B cell (primary cell): ENCODE results near the gene HINFP. TPM values are rescaled to one million over a fixed set of nuclear protein-coding genes. Genes with fewer than 3 reads are reported as not detected.

Source experiments
- ATAC-seq: fragments of 200-7000 bp; cut with Tn5 transposase; one replicate; pipeline ENCODE4 v1.10.0; 2021; ENCODE audit warnings: low read depth, mild to moderate bottlenecking, moderate number of reproducible peaks, moderate library complexity
- CTCF ChIA-PET: fragments of 350-600 bp; sonication (Branson Sonifier 250); formaldehyde crosslinking; loops from one replicate; lab custom pipeline; 2021; ENCODE audit warnings: antibody characterized with exemption, inconsistent platforms; lab: Charles Lee
- POLR2A ChIA-PET: fragments of 350-600 bp; sonication (Branson Sonifier 250); formaldehyde crosslinking; loops from one replicate; lab custom pipeline; 2021; ENCODE audit warnings: antibody characterized with exemption; lab: Charles Lee
- DNase-seq: peaks from one replicate; pipeline ENCODE4 v3.0.0; 2013
- H2AFZ ChIP-seq: 2 replicates; pipeline ENCODE4 v1.6.1; 2012; ENCODE audit warnings: mild to moderate bottlenecking, low read depth, low read length; ENCODE audit not compliant: insufficient read depth, poor library complexity, severe bottlenecking
- H3K27ac ChIP-seq, 2 donors: 1 replicate in 1 of 2; 2 replicates in 1 of 2; pipeline ENCODE4 v1.5.1; 2012 to 2013; ENCODE audit warnings: low read length in 2 of 2, mild to moderate bottlenecking in 2 of 2, moderate library complexity in 1 of 2
- H3K27me3 ChIP-seq, 4 experiments: fragments of 200-600 bp in 1 of 4; sonication (generic) in 1 of 4; replicated peaks in 1 of 4; 1 replicate in 2 of 4; 2 replicates in 2 of 4; pipeline versions ENCODE4 v1.6.1 to v1.7.0; 2013 to 2016; ENCODE audit warnings: low read length in 3 of 4, mild to moderate bottlenecking in 2 of 4, mixed read lengths in 1 of 4, moderate library complexity in 1 of 4; ENCODE audit not compliant: insufficient read depth in 4 of 4, control insufficient read depth in 3 of 4; ENCODE audit errors: control extremely low read depth in 1 of 4
- H3K36me3 ChIP-seq, 2 experiments: replicated peaks in 1 of 2; 1 replicate in 1 of 2; 2 replicates in 1 of 2; pipeline versions ENCODE4 v1.6.1 to v1.7.1; 2013; ENCODE audit warnings: low read length in 1 of 2; ENCODE audit not compliant: insufficient read depth in 2 of 2, control insufficient read depth in 1 of 2; ENCODE audit errors: control extremely low read depth in 1 of 2, extremely low read depth in 1 of 2
- H3K4me1 ChIP-seq, 2 donors: fragments of 200-600 bp in 1 of 2; sonication (generic) in 1 of 2; 1 replicate in 1 of 2; 2 replicates in 1 of 2; pipeline versions ENCODE4 v1.5.1 to v1.6.1; 2013 to 2017; ENCODE audit warnings: low read length in 2 of 2; ENCODE audit not compliant: control insufficient read depth in 2 of 2, insufficient read depth in 2 of 2
- H3K4me2 ChIP-seq: replicated peaks from 2 replicates; pipeline ENCODE3; 2012; ENCODE audit warnings: mild to moderate bottlenecking, low read depth, low read length; ENCODE audit not compliant: poor library complexity, severe bottlenecking
- H3K4me3 ChIP-seq, 5 experiments: fragments of 200-600 bp in 1 of 5; sonication (generic) in 1 of 5; 1 replicate in 3 of 5; 2 replicates in 2 of 5; pipeline versions ENCODE4 v1.5.1 to v1.7.0; 2011 to 2016; ENCODE audit warnings: low read length in 4 of 5, mild to moderate bottlenecking in 4 of 5, low read depth in 2 of 5, control low read depth in 1 of 5, moderate library complexity in 1 of 5; ENCODE audit not compliant: insufficient read depth in 1 of 5; ENCODE audit errors: control extremely low read depth in 1 of 5, extremely low read depth in 1 of 5
- H3K79me2 ChIP-seq: fragments of 200-600 bp; sonication (generic); one replicate; pipeline ENCODE4 v1.6.0; 2016; ENCODE audit warnings: low read length; ENCODE audit not compliant: control insufficient read depth, insufficient read depth
- H3K9ac ChIP-seq: fragments of 200-600 bp; sonication (generic); 2 replicates; pipeline ENCODE4 v1.6.1; 2017; ENCODE audit warnings: mild to moderate bottlenecking, low read length, moderate library complexity
- H3K9me3 ChIP-seq, 3 donors: one replicate each; pipeline versions ENCODE4 v1.6.1 to v1.7.1; 2013; ENCODE audit warnings: low read length in 2 of 3; ENCODE audit not compliant: control insufficient read depth in 2 of 3, insufficient read depth in 1 of 3; ENCODE audit errors: control extremely low read depth in 1 of 3
- H4K20me1 ChIP-seq: 2 replicates; pipeline ENCODE4 v1.6.0; 2012; ENCODE audit warnings: mild to moderate bottlenecking, low read length; ENCODE audit not compliant: insufficient read depth, control insufficient read depth, poor library complexity, severe bottlenecking
- H3K27ac Mint-ChIP-seq: one replicate; pipeline ENCODE4 v1.8.0; 2021; ENCODE audit warnings: mixed read lengths
- H3K27me3 Mint-ChIP-seq: one replicate; pipeline ENCODE4 v1.8.0; 2021; ENCODE audit warnings: mixed read lengths
- H3K4me1 Mint-ChIP-seq: one replicate; pipeline ENCODE4 v1.8.0; 2021; ENCODE audit warnings: mixed read lengths
- H3K4me3 Mint-ChIP-seq: one replicate; pipeline ENCODE4 v1.8.0; 2021; ENCODE audit warnings: mixed read lengths
- H3K9me3 Mint-ChIP-seq: one replicate; pipeline ENCODE4 v1.8.0; 2022; ENCODE audit warnings: mixed read lengths; ENCODE audit not compliant: insufficient read depth
- CTCF ChIP-seq: fragments of 200-600 bp; IDR thresholded peaks from one replicate; pipeline ENCODE4 v1.8.0; 2022; ENCODE audit warnings: antibody characterized with exemption, mild to moderate bottlenecking
- EZH2 ChIP-seq: IDR thresholded peaks from 2 replicates; pipeline ENCODE4 v1.6.1; 2012; ENCODE audit warnings: borderline replicate concordance, low read depth, mild to moderate bottlenecking, moderate library complexity, low read length; ENCODE audit not compliant: insufficient read depth, poor library complexity, severe bottlenecking
- WGBS: methylation state at CpG from one replicate; pipeline ENCODE4 v1.1.5; 2013; ENCODE audit warnings: missing lambda C conversion rate; ENCODE audit not compliant: insufficient coverage; 5-methylcytosine and 5-hydroxymethylcytosine counted together
- intact Hi-C: fragments of 100-400 bp; cut with micrococcal nuclease; formaldehyde crosslinking; loops from one replicate; pipeline ENCODE4 v1.10.0; 2022
- polyA plus RNA-seq: library from polyadenylated mRNA; depleted of rRNA; stranded (reverse); fragments of >200 nt; gene quantifications from 2 replicates; pipeline ENCODE4 v1.2.3, GENCODE V29; 2012
- total RNA-seq, 2 donors: library from RNA; stranded (reverse); fragments of 120-200 nt in 1 of 2; gene quantifications; 1 replicate in 1 of 2; 2 replicates in 1 of 2; pipeline versions ENCODE4 v1.2.3 to v1.2.4, GENCODE V29; 2013 to 2022

Gene HINFP
- total and polyA plus RNA-seq, 2 donors (not counting 1 experiment from before 2014, with no cell fraction given) = 60.6 to 78.7 TPM

GRCh38 chr11:119107538-119108145, 13.7 kb upstream of the HINFP start:
- peak overlapping the region; percentile 93 for H3K4me3 Mint-ChIP-seq
- H3K9me3 ChIP-seq = no peaks in the 10 kb centered on the region
- H3K79me2 ChIP-seq = peaks cover 22% of the 10 kb centered on the region
- H3K36me3 ChIP-seq = peaks cover 0 to 12% of the 10 kb centered on the region in 2 experiments
- peaks cover 6% of the 10 kb centered on the region for H4K20me1 ChIP-seq
- peak; percentile 43 for DNase-seq
- peak overlapping the region; percentile 73 for H3K27ac Mint-ChIP-seq
- H3K27ac ChIP-seq = peak overlapping the region in 1 of 2 donors; percentile 54
- peaks cover 24 to 36% of the 10 kb centered on the region in 2 donors for H3K4me1 ChIP-seq
- peak overlapping the region; percentile 48 to 86 (median 71) for H3K4me3 ChIP-seq
- TF ChIP-seq EZH2 (no peak), CTCF (no peak)
- peak overlapping the region; percentile 82 for H3K9ac ChIP-seq
- peak; percentile 3 for ATAC-seq
- CTCF ChIA-PET = interaction anchor here (1.4 to 1.6 kb wide), 5 partner anchors 11 to 216 kb away, joined by 5 to 10 read pairs (median 6); partner anchors contain the start of genes CBL and VPS11
- POLR2A ChIA-PET = interaction anchor here (0.8 to 2.2 kb wide), 5 partner anchors 10 to 40 kb away, joined by 3 to 16 read pairs (median 6); partner anchors contain the start of genes HINFP, HMBS and VPS11
- WGBS = under 1% methylated on average over 65 of the region's 65 CpGs
- no peaks in the 10 kb centered on the region for H3K27me3 ChIP-seq
- no peaks in the 10 kb centered on the region for H3K27me3 Mint-ChIP-seq
- no peaks in the 10 kb centered on the region for H3K9me3 Mint-ChIP-seq
- H3K4me2 ChIP-seq = peak overlapping the region; percentile 90
- peaks cover 39% of the 10 kb centered on the region for H3K4me1 Mint-ChIP-seq
- intact Hi-C loops = loop anchor here (1.0 kb wide), 3 partner anchors 12 to 22 kb away; partner anchors contain the start of gene HINFP
- H2AFZ ChIP-seq = peak overlapping the region; percentile 94
